T-helper 2 cell (primary cell): ENCODE measurements around the gene NEXN.
"Not testable (repeated sequence)": the region's sequence is repeated elsewhere in the genome, so short reads cannot be mapped to it uniquely, and the experiment has no call there.

ENCODE experiments used
- DNase-seq, 5 experiments: peaks; one replicate each; pipeline versions ENCODE4 v3.0.0 to v3.0.0-alpha.2; 2012 to 2022

NEXN gene

DNA sequence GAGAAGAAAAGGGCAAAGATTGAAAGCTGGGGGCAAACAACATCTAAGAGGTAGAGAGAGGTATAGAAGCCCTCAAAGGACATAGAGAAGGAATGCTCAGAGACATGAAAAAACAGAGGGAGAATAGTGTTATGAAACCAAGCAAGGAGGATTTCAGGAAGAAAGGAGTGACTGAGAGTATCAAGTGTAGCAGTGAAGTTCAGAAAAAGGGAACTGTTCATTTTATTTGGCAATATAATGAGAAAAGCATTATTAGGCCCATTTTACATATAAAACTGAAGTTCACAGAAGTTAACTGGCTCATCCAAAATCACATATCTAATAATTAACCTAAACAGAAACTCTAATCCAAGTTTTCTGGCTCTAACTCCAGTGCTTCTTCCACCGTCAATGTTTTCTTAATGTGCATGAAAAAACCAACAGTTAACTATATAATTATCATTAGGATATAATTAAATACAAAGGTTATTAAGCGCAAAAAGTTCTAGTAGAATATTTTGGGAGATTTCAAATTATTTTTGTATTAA, 17.7 kb downstream of the NEXN start:
- DNase-seq = no peak

DNA sequence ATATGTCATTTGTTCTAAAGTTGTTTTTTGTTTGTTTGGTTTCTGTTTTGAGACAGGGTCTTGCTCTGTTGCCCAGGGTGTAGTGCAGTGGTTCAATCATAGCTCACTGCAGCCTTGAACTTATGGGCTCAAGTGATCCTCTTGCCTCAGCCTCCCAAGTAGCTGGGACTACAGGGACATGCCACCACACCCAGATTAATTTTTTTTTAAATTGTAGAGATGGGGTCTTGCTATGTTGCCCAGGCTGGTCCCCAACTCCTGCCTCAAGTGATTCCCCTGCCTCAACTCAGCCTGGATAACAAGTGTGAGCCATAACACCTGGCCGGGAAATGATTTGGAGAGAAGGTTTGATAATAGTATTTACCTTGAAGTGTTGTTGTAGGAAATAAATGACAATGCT, 18.2 kb downstream of the NEXN start:
- no peak for DNase-seq

- DNase-seq = no peak
Observed at GRCh38 chr1:77910116-77910515, 21.7 kb downstream of the NEXN start.

DNA sequence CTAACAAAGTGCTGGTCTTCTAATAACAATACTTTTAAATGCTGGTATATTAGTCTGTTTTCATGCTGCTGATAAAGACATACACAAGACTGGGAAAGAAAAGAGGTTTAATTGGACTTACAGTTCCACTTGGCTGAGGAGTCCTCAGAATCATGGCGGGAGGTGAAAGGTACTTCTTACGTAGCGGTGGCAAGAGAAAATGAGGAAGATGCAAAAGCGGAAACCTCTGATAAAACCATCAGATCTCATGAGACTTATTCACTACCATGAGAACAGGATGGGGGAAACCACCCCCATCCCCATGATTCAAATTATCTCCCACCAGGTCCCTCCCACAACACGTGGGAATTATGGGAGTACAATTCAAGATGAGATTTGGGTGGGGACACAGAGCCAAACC, 30.5 kb downstream of the NEXN start:
- DNase-seq = not testable (repeated sequence)

- no peak for DNase-seq
Observed at GRCh38 chr1:77925518-77925917, 37.1 kb downstream of the NEXN start.

GRCh38 chr1:77925956-77926355, 37.5 kb downstream of the NEXN start:
- DNase-seq = no peak

GRCh38 chr1:77926561-77927357, 38.3 kb downstream of the NEXN start:
- peak in 1 of 5 experiments; percentile 50 for DNase-seq

DNA sequence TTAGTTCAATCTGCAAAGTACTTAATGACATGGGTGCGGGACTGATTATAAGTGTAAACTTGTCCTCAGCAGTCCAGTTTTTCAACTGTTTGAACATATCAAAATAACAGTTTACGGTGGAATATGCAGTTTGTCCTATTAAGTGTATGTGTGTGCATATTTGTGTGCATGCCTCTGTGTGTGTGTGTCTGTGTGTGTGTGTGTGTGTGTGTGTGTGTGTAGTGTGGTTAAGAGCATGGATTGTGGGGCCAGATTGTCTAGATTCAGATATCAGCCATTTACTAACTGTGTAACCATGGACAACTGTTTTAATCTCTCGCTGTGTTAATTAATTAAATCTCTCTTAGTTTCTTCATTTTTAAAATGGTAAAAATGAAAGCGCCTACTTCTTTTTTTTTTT, 39.0 kb downstream of the NEXN start:
- peak in 1 of 5 experiments; percentile 62 for DNase-seq

DNA sequence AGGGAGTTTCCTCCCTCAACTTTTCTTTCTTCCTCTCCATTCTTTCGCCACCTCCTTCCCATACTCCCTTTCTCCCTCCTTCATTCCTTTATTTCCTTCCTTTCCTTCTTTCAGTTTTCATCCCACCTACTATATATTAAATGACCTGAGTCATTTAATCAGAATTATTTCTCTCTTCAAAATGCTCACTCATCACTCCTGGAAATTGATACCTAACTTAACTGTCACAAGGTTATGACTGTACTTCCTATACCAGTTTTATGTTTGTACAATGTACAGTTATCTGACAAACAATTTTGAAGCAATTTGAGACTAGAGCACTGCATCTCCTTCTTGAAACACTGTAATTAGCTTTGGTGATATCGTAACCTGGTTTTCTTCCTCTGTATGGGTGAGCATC, 41.4 kb downstream of the NEXN start:
- no peak for DNase-seq

GRCh38 chr1:77938651-77939050, 50.2 kb downstream of the NEXN start:
- DNase-seq = no peak

- DNase-seq = no peak
Observed at GRCh38 chr1:77940921-77941570, 52.6 kb downstream of the NEXN start.

DNA sequence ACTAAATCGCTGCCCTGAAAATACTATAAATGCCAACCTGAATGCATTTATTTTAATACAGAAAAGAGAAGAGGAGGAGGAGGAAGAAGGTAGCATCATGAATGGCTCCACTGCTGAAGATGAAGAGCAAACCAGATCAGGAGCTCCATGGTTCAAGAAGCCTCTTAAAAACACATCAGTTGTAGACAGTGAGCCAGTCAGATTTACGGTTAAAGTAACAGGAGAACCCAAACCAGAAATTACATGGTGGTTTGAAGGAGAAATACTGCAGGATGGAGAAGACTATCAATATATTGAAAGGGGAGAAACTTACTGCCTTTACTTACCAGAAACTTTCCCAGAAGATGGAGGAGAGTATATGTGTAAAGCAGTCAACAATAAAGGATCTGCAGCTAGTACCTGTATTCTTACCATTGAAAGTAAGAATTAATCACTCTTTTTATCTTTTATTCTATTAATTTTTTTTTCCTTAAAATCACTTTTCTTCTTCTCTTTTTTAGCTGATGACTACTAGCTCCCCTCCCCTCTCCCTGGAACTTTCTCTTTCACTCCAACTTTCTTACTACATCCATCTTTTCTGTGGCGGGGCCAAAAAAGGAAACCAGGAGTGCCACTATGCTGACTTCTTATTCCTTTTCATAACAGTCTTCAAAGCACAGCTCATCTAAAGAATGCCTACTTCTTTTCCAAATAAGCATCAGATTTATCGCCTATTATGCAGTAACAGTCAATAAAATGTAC, 54.1 kb downstream of the NEXN start:
- DNase-seq = no peak

DNA sequence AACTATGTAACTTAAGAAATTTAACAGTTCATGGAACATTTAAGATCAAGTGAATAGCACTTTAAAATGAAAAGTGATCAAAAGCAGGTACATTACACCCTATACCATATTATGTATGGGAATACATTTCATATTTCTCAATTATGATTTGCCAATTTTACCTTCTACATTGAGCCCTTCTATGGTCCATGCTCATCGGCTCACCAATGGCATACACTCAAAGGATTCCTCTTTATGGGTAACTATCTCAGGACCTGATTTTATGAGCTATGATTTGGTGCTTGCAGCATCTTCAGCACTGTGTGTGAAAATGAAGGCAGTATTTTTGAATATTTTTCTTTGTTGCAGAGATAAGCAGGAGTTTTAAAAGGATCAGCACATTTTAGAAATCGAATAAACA, 56.9 kb downstream of the NEXN start:
- no peak for DNase-seq

DNA sequence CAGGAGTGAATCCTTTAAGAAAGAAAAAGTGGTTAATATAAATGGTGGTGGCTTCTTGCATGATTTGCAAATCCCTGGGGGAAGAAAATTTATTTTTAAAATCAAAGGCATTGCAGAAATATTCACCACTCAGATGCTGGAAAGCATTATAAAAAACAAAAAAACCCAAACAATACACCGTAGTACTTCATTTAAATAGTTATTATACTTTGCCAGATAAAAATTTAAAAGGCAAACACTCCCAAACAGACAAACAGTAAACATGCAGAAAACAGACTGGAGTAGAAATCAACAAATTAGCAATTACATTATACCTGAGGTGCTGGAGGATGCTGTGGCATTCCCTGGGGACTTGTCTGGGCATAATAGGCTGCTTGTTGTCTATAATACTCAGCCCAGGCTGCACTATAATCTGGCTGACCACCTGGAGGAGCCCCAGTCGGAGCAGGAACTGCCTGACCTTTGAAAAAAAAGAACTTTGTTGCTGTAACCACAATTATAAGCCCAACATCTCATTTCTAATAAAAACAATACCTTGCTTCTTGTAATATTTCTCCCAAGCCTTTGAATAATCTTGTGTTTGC, 60.5 kb downstream of the NEXN start:
- no peak for DNase-seq

DNA sequence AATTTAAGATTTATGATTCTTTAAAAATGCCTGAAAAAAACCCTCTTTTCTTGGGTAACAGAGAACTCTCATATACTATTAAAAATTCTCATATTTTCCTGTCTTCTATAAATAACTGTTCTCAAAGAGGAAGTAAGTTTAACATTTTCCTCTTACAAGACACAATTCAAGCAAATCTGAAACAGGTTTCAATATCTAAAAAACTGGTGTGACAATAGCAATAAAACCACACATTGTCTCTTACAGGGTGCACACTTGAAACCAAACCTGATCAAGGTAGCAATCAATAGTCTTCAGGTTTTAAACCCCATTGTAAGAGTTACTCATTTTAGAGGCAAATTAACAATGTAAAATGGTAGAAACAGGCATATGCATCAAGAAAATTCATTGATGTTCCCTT, 62.4 kb downstream of the NEXN start:
- DNase-seq = no peak

DNA sequence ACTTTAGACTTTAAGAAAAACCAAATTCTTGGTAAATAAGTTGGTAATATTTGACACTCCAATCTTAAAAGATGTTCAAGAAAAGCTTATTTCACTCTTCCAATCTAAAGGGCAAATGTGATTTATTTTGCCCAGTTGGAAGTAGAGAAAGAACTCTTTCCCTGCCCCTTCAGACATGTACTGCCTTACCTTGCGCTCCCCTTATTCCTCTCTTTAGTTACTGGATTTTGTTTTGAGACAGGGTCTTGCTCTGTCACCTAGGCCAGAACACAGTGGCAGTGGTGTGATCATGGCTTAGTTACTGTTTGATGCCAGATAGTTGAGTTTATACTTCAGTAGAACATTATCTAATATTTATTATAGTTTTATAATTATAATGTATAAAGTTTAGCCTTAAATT, 62.9 kb downstream of the NEXN start:
- no peak for DNase-seq

DNA sequence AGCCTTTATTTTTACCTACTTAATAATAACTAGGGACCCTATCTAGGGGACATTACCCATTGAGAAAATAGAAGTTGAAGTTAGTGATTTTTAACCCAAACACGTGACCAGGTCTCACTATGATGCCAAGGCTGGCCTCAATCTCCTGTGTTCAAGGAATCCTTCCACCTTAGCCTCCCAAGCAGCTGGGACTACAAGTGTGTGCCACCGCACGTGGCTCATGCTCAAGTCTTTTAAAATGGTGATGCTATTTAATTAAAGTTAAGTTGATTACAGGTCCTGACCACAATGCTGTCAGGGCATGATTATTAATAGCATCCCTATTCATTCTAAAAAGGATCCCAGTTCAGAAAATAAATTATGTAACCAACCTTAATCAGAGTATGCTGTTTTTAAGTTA, 65.5 kb downstream of the NEXN start:
- no peak for DNase-seq

DNA sequence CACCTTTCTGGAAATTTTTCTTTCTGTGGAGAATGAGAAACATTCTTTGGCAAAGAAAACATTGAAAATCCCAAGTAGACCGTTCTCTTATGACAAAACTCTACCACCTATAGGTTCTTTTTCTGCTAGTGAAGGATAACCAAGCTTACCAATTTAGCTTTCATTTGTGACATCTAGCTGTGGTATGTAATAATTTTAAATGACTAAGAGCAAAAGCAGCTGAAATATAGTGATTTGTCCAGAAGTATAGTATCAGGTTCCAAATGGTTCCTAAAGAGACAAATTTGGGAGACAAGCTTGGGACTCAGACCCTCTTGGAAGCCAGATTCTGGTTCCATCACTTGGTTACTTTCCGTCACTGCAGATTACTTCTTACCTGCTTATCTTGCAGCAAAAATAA, 66.1 kb downstream of the NEXN start:
- no peak for DNase-seq

- DNase-seq = no peak
Observed at GRCh38 chr1:77955709-77956108, 67.3 kb downstream of the NEXN start.

DNA sequence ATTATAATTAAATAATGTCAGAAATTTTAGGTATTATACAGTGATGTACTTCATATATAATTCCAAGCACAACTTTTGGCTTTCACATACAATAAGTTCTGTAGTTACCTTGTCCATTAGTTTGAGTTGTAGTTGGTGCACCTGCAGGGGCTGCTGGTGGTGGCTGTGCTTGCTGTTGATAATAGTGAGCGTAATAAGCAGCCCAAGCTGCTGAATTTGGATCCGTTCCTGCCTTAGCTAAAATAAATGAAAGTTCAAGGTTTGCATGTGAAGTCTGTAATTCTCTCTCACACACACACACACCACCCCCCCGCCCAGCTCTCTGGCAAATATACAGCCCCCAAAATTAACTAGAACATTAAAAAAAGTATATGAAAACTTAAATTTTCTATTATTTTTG, 68.0 kb downstream of the NEXN start:
- no peak for DNase-seq

GRCh38 chr1:77958391-77958790, 70.0 kb downstream of the NEXN start:
- no peak for DNase-seq

GRCh38 chr1:77958850-77959249, 70.4 kb downstream of the NEXN start:
- no peak for DNase-seq

DNA sequence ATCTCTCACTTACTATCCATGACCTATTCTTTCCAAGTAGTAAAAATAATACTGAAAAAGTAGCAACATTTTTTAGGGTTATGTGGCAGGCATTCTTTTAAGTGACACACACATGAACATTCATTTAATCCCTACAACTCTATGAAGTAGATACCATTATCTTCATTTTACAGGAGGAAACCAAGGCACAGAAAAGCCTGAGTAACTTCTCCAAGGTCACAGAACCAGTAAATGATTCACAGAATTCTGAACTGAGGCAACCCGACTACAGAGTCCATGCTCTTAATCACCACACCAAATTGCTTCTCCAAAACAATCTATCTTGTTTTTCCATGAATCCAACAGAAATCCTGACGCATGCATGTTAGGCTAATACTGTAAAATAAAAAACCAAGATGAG, 73.0 kb downstream of the NEXN start:
- no peak for DNase-seq
